ENCODE measurements around the gene REXO1. TPM values are rescaled to one million over a fixed set of nuclear protein-coding genes. Genes with fewer than 3 reads are reported as not detected.

Gene REXO1
- total and polyA plus RNA-seq, 2 donors (not counting 1 experiment from before 2014, with no cell fraction given) = 72.6 to 898 TPM

GRCh38 chr19:1863638-1864479, 15.6 kb upstream of the REXO1 start:
- Mint-ChIP-seq H3K4me3 (peak overlapping the region; percentile 82), H3K4me1 (peaks cover 33% of the 10 kb centered on the region), H3K27ac (peak overlapping the region; percentile 93), H3K27me3 (no peaks in the 10 kb centered on the region), H3K9me3 (ENCODE audit: insufficient read depth) (no peaks in the 10 kb centered on the region)
- H3K4me1 ChIP-seq (ENCODE audit: control insufficient read depth in 2 of 2, insufficient read depth in 2 of 2, low read length in 2 of 2) = peaks cover 26 to 42% of the 10 kb centered on the region in 2 donors
- CTCF ChIA-PET = interaction anchor here (0.5 to 3.1 kb wide), 25 partner anchors 8 to 453 kb away, joined by 3 to 22 read pairs (median 5); partner anchors contain the start of genes ABHD17A, ADAT3, IZUMO4 and MOB3A
- POLR2A ChIA-PET = interaction anchor here (0.5 to 1.4 kb wide), 19 partner anchors 8 to 835 kb away, joined by 3 to 22 read pairs (median 4); partner anchors contain the start of genes ADAT3, REXO1 and SCAMP4
- peak overlapping the region; percentile 90 to 95 for H3K27ac ChIP-seq (ENCODE audit: low read length in 2 of 2)
- DNase-seq = peak; percentile 97
- peak; percentile 66 for ATAC-seq (ENCODE audit: low read depth)
- H3K36me3 ChIP-seq (replicated peaks in 1 of 2; ENCODE audit: control extremely low read depth in 1 of 2, control insufficient read depth in 1 of 2, extremely low read depth in 1 of 2, insufficient read depth in 2 of 2, low read length in 1 of 2) = peaks cover 0 to 5% of the 10 kb centered on the region in 2 experiments
- H3K4me2 ChIP-seq (replicated peaks; ENCODE audit: low read depth, low read length, poor library complexity, severe bottlenecking) = peak overlapping the region; percentile 84
- intact Hi-C loops (cut with micrococcal nuclease) = loop anchor here (1.0 to 5.0 kb wide), 8 partner anchors 8 to 403 kb away; partner anchors contain the start of genes ADAT3, IZUMO4, MOB3A and REXO1
- WGBS (ENCODE audit: insufficient coverage) = under 1% methylated on average over 95 of the region's 115 CpGs
- H3K9me3 ChIP-seq (ENCODE audit: control extremely low read depth in 1 of 3, control insufficient read depth in 2 of 3, insufficient read depth in 1 of 3, low read length in 2 of 3) = no peaks in the 10 kb centered on the region
- H4K20me1 ChIP-seq (ENCODE audit: control insufficient read depth, insufficient read depth, low read length, poor library complexity, severe bottlenecking) = peaks cover 38% of the 10 kb centered on the region
- no peaks in the 10 kb centered on the region for H3K27me3 ChIP-seq (replicated peaks in 1 of 4; ENCODE audit: control extremely low read depth in 1 of 4, control insufficient read depth in 3 of 4, insufficient read depth in 4 of 4, low read length in 3 of 4)
- H3K79me2 ChIP-seq (ENCODE audit: control insufficient read depth, insufficient read depth, low read length) = peaks cover 47% of the 10 kb centered on the region
- peak overlapping the region in 4 of 5 experiments; percentile 67 to 90 (median 72) for H3K4me3 ChIP-seq (ENCODE audit: control extremely low read depth in 1 of 5, extremely low read depth in 1 of 5, insufficient read depth in 1 of 5, low read depth in 2 of 5, low read length in 4 of 5)
- TF ChIP-seq CTCF (IDR thresholded peaks at IDR 0.05) = no peak
- no peak for TF ChIP-seq EZH2 (IDR thresholded peaks at IDR 0.05; ENCODE audit: borderline replicate concordance, insufficient read depth, low read depth, low read length, poor library complexity, severe bottlenecking)
- H3K9ac ChIP-seq (ENCODE audit: low read length) = peak overlapping the region; percentile 73
- H2AFZ ChIP-seq (ENCODE audit: insufficient read depth, low read depth, low read length, poor library complexity, severe bottlenecking) = peak overlapping the region; percentile 76

- H3K4me2 ChIP-seq (replicated peaks; ENCODE audit: low read depth, low read length, poor library complexity, severe bottlenecking) = peak within 1 kb of the TSS; percentile 98
- peak within 1 kb of the TSS; percentile 76 for H2AFZ ChIP-seq (ENCODE audit: insufficient read depth, low read depth, low read length, poor library complexity, severe bottlenecking)
- peaks cover 43% of the 10 kb centered on the region for H4K20me1 ChIP-seq (ENCODE audit: control insufficient read depth, insufficient read depth, low read length, poor library complexity, severe bottlenecking)
- no peak for DNase-seq
- intact Hi-C loops (cut with micrococcal nuclease) = loop anchor here (5.0 kb wide), 2 partner anchors 304 to 404 kb away; no protein-coding TSS in a partner anchor
- POLR2A ChIA-PET = no interaction called here
- H3K9me3 Mint-ChIP-seq (ENCODE audit: insufficient read depth) = no peaks in the 10 kb centered on the region
- TF ChIP-seq EZH2 (IDR thresholded peaks at IDR 0.05; ENCODE audit: borderline replicate concordance, insufficient read depth, low read depth, low read length, poor library complexity, severe bottlenecking) (no peak), CTCF (IDR thresholded peaks at IDR 0.05) (no peak)
- peaks cover 37% of the 10 kb centered on the region for H3K4me1 Mint-ChIP-seq
- no peaks in the 10 kb centered on the region for H3K27me3 ChIP-seq (replicated peaks in 1 of 4; ENCODE audit: control extremely low read depth in 1 of 4, control insufficient read depth in 3 of 4, insufficient read depth in 4 of 4, low read length in 3 of 4)
- ATAC-seq (ENCODE audit: low read depth) = no peak
- H3K4me1 ChIP-seq (ENCODE audit: control insufficient read depth in 2 of 2, insufficient read depth in 2 of 2, low read length in 2 of 2) = peaks cover 30 to 47% of the 10 kb centered on the region in 2 donors
- H3K27me3 Mint-ChIP-seq = no peaks in the 10 kb centered on the region
- H3K79me2 ChIP-seq (ENCODE audit: control insufficient read depth, insufficient read depth, low read length) = peaks cover 48% of the 10 kb centered on the region
- H3K36me3 ChIP-seq (replicated peaks in 1 of 2; ENCODE audit: control extremely low read depth in 1 of 2, control insufficient read depth in 1 of 2, extremely low read depth in 1 of 2, insufficient read depth in 2 of 2, low read length in 1 of 2) = peaks cover 0 to 5% of the 10 kb centered on the region in 2 experiments
- under 1% methylated on average over 60 of the region's 63 CpGs for WGBS (ENCODE audit: insufficient coverage)
- H3K4me3 ChIP-seq (ENCODE audit: control extremely low read depth in 1 of 5, extremely low read depth in 1 of 5, insufficient read depth in 1 of 5, low read depth in 2 of 5, low read length in 4 of 5) = peak within 1 kb of the TSS; percentile 27 to 93 (median 80)
- peak within 1 kb of the TSS; percentile 90 for H3K4me3 Mint-ChIP-seq
- H3K9ac ChIP-seq (ENCODE audit: low read length) = peak within 1 kb of the TSS; percentile 85
- CTCF ChIA-PET = no interaction called here
- H3K27ac ChIP-seq (ENCODE audit: low read length in 2 of 2) = peak within 1 kb of the TSS; percentile 90 to 95
- peak within 1 kb of the TSS; percentile 94 for H3K27ac Mint-ChIP-seq
- no peaks in the 10 kb centered on the region for H3K9me3 ChIP-seq (ENCODE audit: control extremely low read depth in 1 of 3, control insufficient read depth in 2 of 3, insufficient read depth in 1 of 3, low read length in 2 of 3)
Measured at GRCh38 chr19:1863328-1863637, 15.0 kb upstream of the REXO1 start, which contains the start of gene KLF16. TSS of gene KLF16 (minus strand) at chr19:1863579. CDS start at chr19:1863497, 82 bp downstream.
